KMS-11 (cell line): Measurements from ENCODE around the gene USP47.

Experiments used
- H2AFZ ChIP-seq: fragments of 200-600 bp; sonication (generic); 2 replicates; pipeline ENCODE4 v1.6.1; 2016; ENCODE audit warnings: antibody characterized with exemption, mixed run types, low read depth
- H3K27ac ChIP-seq: fragments of 200-600 bp; sonication (generic); 2 replicates; pipeline ENCODE4 v1.6.1; 2016; ENCODE audit warnings: mild to moderate bottlenecking, mixed run types
- H3K27me3 ChIP-seq: fragments of 200-600 bp; sonication (generic); 2 replicates; pipeline ENCODE4 v1.6.1; 2017; ENCODE audit warnings: mild to moderate bottlenecking, low read depth, mixed run types, moderate library complexity; ENCODE audit not compliant: insufficient read depth
- H3K36me3 ChIP-seq: fragments of 200-600 bp; sonication (generic); 2 replicates; pipeline ENCODE4 v1.6.1; 2017; ENCODE audit warnings: mild to moderate bottlenecking, mixed run types; ENCODE audit not compliant: insufficient read depth
- H3K4me1 ChIP-seq: fragments of 200-600 bp; sonication (generic); 2 replicates; pipeline ENCODE4 v1.6.1; 2016; ENCODE audit warnings: mild to moderate bottlenecking, low read depth, mixed run types; ENCODE audit not compliant: poor library complexity, severe bottlenecking
- H3K4me2 ChIP-seq: fragments of 200-600 bp; sonication (generic); 2 replicates; pipeline ENCODE4 v1.7.0; 2016; ENCODE audit warnings: mild to moderate bottlenecking, mixed run types
- H3K4me3 ChIP-seq: fragments of 200-600 bp; sonication (generic); IDR thresholded peaks from 2 replicates; pipeline ENCODE4 v1.6.1; 2017; ENCODE audit warnings: low read depth, low read length, mixed read lengths; ENCODE audit not compliant: insufficient read depth
- H3K79me2 ChIP-seq: fragments of 200-600 bp; sonication (generic); 2 replicates; pipeline ENCODE4 v1.6.1; 2016; ENCODE audit warnings: low read depth, mixed run types; ENCODE audit not compliant: insufficient read depth
- H3K9ac ChIP-seq: fragments of 200-600 bp; sonication (generic); 2 replicates; pipeline ENCODE4 v1.6.1; 2016; ENCODE audit warnings: mild to moderate bottlenecking, mixed run types
- H4K20me1 ChIP-seq: fragments of 200-600 bp; sonication (generic); 2 replicates; pipeline ENCODE4 v1.6.1; 2016; ENCODE audit warnings: mild to moderate bottlenecking, mixed run types; ENCODE audit not compliant: insufficient read depth
- TF ChIP-seq, protein P1 (sequence below): fragments of 200-600 bp; sonication (generic); conservative IDR thresholded peaks from 2 replicates; pipeline ENCODE4 v1.6.1; 2017; ENCODE audit warnings: low read depth, mild to moderate bottlenecking, antibody characterized with exemption, low read length, moderate library complexity, mixed read lengths

Gene USP47

DNA sequence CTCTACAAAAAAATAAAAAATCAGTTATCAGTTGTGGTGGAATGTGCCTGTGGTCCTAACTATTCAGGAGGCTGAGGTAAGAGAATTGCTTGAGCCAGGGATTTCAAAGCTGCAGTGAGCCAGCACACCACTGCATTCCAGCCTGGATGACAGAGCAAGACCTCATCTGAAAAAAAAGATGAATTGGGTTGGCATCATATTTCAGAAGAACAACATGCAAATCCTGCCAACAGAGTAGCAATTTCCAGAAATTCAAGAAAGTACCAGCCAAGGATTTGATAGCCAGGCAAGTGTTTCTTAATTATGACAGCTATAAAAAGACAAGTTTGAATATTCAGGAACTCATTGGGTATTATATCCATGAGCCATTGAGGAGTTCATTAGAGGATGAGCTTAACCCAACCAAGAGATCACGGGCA is 75.2 kb downstream of the USP47 start:
- Histone ChIP-seq H4K20me1 (no peaks in the 10 kb centered on the region), H3K4me3 (no peak overlapping the region), H3K27ac (no peak overlapping the region), H3K79me2 (no peaks in the 10 kb centered on the region), H3K9ac (no peak overlapping the region), H3K4me2 (no peak overlapping the region), H3K4me1 (no peaks in the 10 kb centered on the region), H3K27me3 (no peaks in the 10 kb centered on the region), H2AFZ (no peak overlapping the region), H3K36me3 (no peaks in the 10 kb centered on the region)
- TF ChIP-seq, protein P1, sequence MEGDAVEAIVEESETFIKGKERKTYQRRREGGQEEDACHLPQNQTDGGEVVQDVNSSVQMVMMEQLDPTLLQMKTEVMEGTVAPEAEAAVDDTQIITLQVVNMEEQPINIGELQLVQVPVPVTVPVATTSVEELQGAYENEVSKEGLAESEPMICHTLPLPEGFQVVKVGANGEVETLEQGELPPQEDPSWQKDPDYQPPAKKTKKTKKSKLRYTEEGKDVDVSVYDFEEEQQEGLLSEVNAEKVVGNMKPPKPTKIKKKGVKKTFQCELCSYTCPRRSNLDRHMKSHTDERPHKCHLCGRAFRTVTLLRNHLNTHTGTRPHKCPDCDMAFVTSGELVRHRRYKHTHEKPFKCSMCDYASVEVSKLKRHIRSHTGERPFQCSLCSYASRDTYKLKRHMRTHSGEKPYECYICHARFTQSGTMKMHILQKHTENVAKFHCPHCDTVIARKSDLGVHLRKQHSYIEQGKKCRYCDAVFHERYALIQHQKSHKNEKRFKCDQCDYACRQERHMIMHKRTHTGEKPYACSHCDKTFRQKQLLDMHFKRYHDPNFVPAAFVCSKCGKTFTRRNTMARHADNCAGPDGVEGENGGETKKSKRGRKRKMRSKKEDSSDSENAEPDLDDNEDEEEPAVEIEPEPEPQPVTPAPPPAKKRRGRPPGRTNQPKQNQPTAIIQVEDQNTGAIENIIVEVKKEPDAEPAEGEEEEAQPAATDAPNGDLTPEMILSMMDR, result no peak

DNA sequence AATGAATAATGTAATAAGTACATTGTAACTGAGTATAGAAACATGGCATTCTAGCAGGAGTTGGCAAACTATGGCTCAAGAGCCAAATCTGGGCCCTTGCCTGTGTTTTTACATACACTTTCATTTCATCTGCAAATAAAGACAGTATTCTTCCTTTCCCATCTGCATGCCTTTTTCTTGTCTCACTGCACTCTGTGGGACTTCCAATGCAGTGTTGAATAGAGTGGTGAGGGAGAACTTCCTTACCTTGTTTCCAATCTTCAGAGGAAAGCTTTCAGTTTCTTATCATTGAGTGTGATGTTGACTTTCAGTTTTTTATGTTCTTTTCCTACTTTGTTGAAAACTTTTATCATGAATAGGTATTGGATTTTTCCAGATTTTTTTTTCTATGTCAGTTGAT is 82.1 kb downstream of the USP47 start:
- Histone ChIP-seq H3K36me3 (no peaks in the 10 kb centered on the region), H4K20me1 (no peaks in the 10 kb centered on the region), H3K4me1 (no peaks in the 10 kb centered on the region), H3K27ac (no peak overlapping the region), H2AFZ (no peak overlapping the region), H3K4me2 (no peak overlapping the region), H3K79me2 (no peaks in the 10 kb centered on the region), H3K4me3 (no peak overlapping the region), H3K9ac (no peak overlapping the region), H3K27me3 (no peaks in the 10 kb centered on the region)
- TF ChIP-seq, protein P1, result no peak

DNA sequence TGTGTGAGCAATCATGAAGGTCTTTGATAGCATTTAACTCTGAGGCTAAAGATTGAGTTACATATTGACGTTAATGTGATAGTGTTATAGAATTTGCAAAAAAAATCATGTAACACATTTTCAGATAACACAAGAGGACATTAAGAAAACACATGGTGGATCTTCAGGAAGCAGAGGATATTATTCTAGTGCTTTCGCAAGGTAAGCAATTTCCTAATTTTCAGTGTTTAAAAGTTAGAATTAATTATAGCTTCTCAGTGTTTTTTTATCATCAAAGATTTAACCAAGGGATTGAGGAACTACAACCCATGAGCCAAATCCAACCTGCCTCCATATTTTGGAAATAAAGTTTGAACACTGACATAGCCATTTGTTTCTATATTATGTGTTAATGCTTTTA is 88.1 kb downstream of the USP47 start:
- H2AFZ ChIP-seq, result no peak overlapping the region
- TF ChIP-seq, protein P1, result no peak
- no peaks in the 10 kb centered on the region for H3K4me1 ChIP-seq
- no peak overlapping the region for H3K4me2 ChIP-seq
- no peaks in the 10 kb centered on the region for H3K79me2 ChIP-seq
- no peak overlapping the region for H3K9ac ChIP-seq
- H3K27ac ChIP-seq, result no peak overlapping the region
- no peaks in the 10 kb centered on the region for H4K20me1 ChIP-seq
- H3K27me3 ChIP-seq, result no peaks in the 10 kb centered on the region
- no peak overlapping the region for H3K4me3 ChIP-seq
- H3K36me3 ChIP-seq, result no peaks in the 10 kb centered on the region

DNA sequence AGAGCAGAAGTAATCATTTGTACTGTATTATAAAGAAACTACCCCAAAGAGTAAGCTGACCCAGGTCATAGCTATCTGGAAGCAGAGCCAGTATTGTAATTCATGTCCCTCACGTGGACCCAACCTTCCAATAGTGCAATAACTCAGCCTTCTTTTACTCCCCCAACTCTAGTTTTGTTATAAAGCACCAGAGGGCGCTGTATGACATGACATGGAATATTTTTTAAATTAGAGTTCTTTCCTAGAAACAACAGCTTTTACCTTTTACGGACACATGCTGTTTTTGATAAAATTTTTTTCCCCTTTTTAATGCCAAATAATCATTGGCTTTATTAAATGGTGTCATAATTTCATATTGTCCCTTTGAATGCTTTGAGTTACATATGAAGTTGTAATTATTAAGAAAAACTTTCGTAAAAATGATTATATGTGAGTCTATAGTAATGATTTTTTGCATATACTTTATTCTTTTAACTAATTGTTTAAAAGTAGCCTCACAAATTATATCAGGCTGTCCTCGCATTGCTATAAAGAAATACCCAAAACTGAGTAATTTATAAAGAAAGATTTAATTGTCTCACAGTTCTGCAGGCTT is 89.8 kb downstream of the USP47 start:
- H3K4me2 ChIP-seq, result no peak overlapping the region
- H3K9ac ChIP-seq, result no peak overlapping the region
- no peaks in the 10 kb centered on the region for H3K4me1 ChIP-seq
- H3K36me3 ChIP-seq, result no peaks in the 10 kb centered on the region
- H4K20me1 ChIP-seq, result no peaks in the 10 kb centered on the region
- TF ChIP-seq, protein P1, result peak; percentile 78
- no peak overlapping the region for H2AFZ ChIP-seq
- no peak overlapping the region for H3K27ac ChIP-seq
- H3K4me3 ChIP-seq, result no peak overlapping the region
- no peaks in the 10 kb centered on the region for H3K27me3 ChIP-seq
- H3K79me2 ChIP-seq, result no peaks in the 10 kb centered on the region
